HepG2 (cell line): Measurements from ENCODE around the gene UGT1A7. TPM values are rescaled to one million over a fixed set of nuclear protein-coding genes. Genes with fewer than 3 reads are reported as not detected.
A peak's percentile ranks its signal among the peaks of the same experiment; 100 is the strongest.

Source experiments
- ATF1 ChIP-seq: IDR thresholded peaks from 2 replicates; pipeline ENCODE4 v1.6.1; 2016; ENCODE audit warnings: mild to moderate bottlenecking, control low read depth
- GPN1 ChIP-seq: sonication (generic); formaldehyde crosslinking; IDR thresholded peaks from 2 replicates; pipeline ENCODE4 v1.5.1; 2020; ENCODE audit warnings: missing genetic modification reagents, borderline replicate concordance
- HOXD1 ChIP-seq: sonication (generic); formaldehyde crosslinking; IDR thresholded peaks from 2 replicates; pipeline ENCODE4 v1.5.0; 2020; ENCODE audit warnings: missing genetic modification reagents
- MATR3 ChIP-seq: sonication (generic); formaldehyde crosslinking; IDR thresholded peaks from 2 replicates; pipeline ENCODE4 v1.4.0; 2020; ENCODE audit warnings: missing genetic modification reagents
- POLR2AphosphoS5 ChIP-seq: IDR thresholded peaks from 2 replicates; pipeline ENCODE4 v1.6.1; 2012; ENCODE audit warnings: low read depth, low read length
- REPIN1 ChIP-seq: sonication (generic); formaldehyde crosslinking; IDR thresholded peaks from 2 replicates; pipeline ENCODE4 v1.8.0; 2022; ENCODE audit warnings: missing genetic modification reagents, low read depth, mild to moderate bottlenecking, borderline replicate concordance
- SRSF1 ChIP-seq: fragments of 200-400 bp; formaldehyde crosslinking; optimal IDR thresholded peaks from 2 replicates; pipeline ENCODE3; 2017; ENCODE audit warnings: mild to moderate bottlenecking, low read depth, low read length, moderate library complexity
- ZNF3 ChIP-seq: IDR thresholded peaks from 2 replicates; pipeline ENCODE4 v1.7.0; 2017; ENCODE audit warnings: inconsistent platforms
- ZNF569 ChIP-seq: sonication (generic); formaldehyde crosslinking; IDR thresholded peaks from 2 replicates; pipeline ENCODE4 v1.5.0; 2020; ENCODE audit warnings: mild to moderate bottlenecking, missing genetic modification reagents, moderate library complexity, borderline replicate concordance
- ZNF570 ChIP-seq: sonication (generic); formaldehyde crosslinking; IDR thresholded peaks from 2 replicates; pipeline ENCODE4 v1.4.0; 2020; ENCODE audit warnings: mild to moderate bottlenecking, missing genetic modification reagents, borderline replicate concordance
- ZNF670 ChIP-seq: sonication (generic); formaldehyde crosslinking; IDR thresholded peaks from 2 replicates; pipeline ENCODE4 v1.8.0; 2022; ENCODE audit warnings: mild to moderate bottlenecking, missing genetic modification reagents, borderline replicate concordance
- ZNF891 ChIP-seq: sonication (generic); formaldehyde crosslinking; IDR thresholded peaks from 2 replicates; pipeline ENCODE4 v1.5.0; 2020; ENCODE audit warnings: mild to moderate bottlenecking, missing genetic modification reagents
- ZSCAN25 ChIP-seq: sonication (generic); formaldehyde crosslinking; IDR thresholded peaks from 2 replicates; pipeline ENCODE4 v1.8.0; 2022; ENCODE audit warnings: mild to moderate bottlenecking, missing genetic modification reagents
- polyA plus RNA-seq, 8 experiments: library from polyadenylated mRNA; depleted of rRNA in 3 of 8; stranded (reverse) in 7 of 8; unstranded in 1 of 8; fragments of >200 nt; fragmentation: Illumina TruSeq in 4 of 8; extraction: Trizol in 4 of 8; gene quantifications; 2 replicates each; pipeline versions ENCODE4 v1.2.1 to v1.2.3, GENCODE V29; 2011 to 2016; ENCODE audit warnings: low read depth in 4 of 8, missing spikeins in 1 of 8, mixed read lengths in 1 of 8; ENCODE audit not compliant: insufficient read depth in 1 of 8
- total RNA-seq, 5 experiments: library from RNA; depleted of rRNA; stranded (reverse); fragments of >200 nt; fragmentation: Illumina TruSeq; extraction: Trizol; gene quantifications; 2 replicates each; pipeline ENCODE4 v1.2.3, GENCODE V29; 2016; ENCODE audit warnings: low read depth in 1 of 5
- TF ChIP-seq, protein P1 (sequence below): sonication (generic); formaldehyde crosslinking; IDR thresholded peaks from 2 replicates; pipeline ENCODE4 v1.5.1; 2020; ENCODE audit warnings: mild to moderate bottlenecking, missing genetic modification reagents, borderline replicate concordance
- TF ChIP-seq, protein P2 (sequence below): sonication (generic); formaldehyde crosslinking; IDR thresholded peaks from 2 replicates; pipeline ENCODE4 v1.5.1; 2020; ENCODE audit warnings: missing genetic modification reagents, mild to moderate bottlenecking, borderline replicate concordance
- TF ChIP-seq, protein P3 (sequence below): sonication (generic); formaldehyde crosslinking; IDR thresholded peaks from 2 replicates; pipeline ENCODE4 v1.4.0; 2020; ENCODE audit warnings: mild to moderate bottlenecking, missing genetic modification reagents
- TF ChIP-seq, protein P4 (sequence below): sonication (generic); formaldehyde crosslinking; IDR thresholded peaks from 2 replicates; pipeline ENCODE4 v1.5.1; 2020; ENCODE audit warnings: mild to moderate bottlenecking, moderate library complexity, missing genetic modification reagents

The UGT1A7 gene
- total and polyA plus RNA-seq, 2 of the 13 experiments (the other 11 are each of a cell fraction or from before 2014, with no cell fraction given): not detected

DNA sequence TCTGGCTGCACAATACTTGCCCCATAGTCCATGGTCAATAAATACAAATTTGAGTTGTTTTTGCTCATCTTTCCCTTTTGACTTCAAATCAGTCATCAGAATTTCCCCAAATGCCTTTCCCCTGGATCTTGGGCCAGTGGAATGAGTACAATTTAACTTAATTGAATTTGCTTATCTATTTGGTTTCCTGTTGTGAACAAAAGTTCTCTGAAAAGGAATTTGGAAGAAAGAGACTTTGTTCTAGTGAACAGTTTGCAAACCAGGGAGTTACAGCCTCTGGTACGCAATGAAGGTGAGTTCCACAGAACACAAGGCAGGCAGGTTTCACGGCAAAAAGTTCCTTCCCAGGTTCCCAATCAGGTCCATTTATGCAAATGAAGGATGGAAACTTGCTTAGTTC is 77.1 kb downstream of the UGT1A7 start (continued):
- TF ChIP-seq ZNF891 (CRISPR knock-in tag) (no peak), ZNF569 (no peak), ZNF3 (CRISPR knock-in tag) (no peak), HOXD1 (CRISPR knock-in tag) (no peak), ZNF670 (CRISPR knock-in tag) (0 out of 2 replicates have a peak, but pooled peaks have one; percentile 19), REPIN1 (CRISPR knock-in tag) (no peak), ATF1 (CRISPR knock-in tag) (no peak), ZNF570 (CRISPR knock-in tag) (no peak), GPN1 (CRISPR knock-in tag) (no peak), MATR3 (CRISPR knock-in tag) (no peak), POLR2AphosphoS5 (no peak), SRSF1 (no peak), ZSCAN25 (CRISPR knock-in tag) (no peak)
- TF ChIP-seq, protein P1, sequence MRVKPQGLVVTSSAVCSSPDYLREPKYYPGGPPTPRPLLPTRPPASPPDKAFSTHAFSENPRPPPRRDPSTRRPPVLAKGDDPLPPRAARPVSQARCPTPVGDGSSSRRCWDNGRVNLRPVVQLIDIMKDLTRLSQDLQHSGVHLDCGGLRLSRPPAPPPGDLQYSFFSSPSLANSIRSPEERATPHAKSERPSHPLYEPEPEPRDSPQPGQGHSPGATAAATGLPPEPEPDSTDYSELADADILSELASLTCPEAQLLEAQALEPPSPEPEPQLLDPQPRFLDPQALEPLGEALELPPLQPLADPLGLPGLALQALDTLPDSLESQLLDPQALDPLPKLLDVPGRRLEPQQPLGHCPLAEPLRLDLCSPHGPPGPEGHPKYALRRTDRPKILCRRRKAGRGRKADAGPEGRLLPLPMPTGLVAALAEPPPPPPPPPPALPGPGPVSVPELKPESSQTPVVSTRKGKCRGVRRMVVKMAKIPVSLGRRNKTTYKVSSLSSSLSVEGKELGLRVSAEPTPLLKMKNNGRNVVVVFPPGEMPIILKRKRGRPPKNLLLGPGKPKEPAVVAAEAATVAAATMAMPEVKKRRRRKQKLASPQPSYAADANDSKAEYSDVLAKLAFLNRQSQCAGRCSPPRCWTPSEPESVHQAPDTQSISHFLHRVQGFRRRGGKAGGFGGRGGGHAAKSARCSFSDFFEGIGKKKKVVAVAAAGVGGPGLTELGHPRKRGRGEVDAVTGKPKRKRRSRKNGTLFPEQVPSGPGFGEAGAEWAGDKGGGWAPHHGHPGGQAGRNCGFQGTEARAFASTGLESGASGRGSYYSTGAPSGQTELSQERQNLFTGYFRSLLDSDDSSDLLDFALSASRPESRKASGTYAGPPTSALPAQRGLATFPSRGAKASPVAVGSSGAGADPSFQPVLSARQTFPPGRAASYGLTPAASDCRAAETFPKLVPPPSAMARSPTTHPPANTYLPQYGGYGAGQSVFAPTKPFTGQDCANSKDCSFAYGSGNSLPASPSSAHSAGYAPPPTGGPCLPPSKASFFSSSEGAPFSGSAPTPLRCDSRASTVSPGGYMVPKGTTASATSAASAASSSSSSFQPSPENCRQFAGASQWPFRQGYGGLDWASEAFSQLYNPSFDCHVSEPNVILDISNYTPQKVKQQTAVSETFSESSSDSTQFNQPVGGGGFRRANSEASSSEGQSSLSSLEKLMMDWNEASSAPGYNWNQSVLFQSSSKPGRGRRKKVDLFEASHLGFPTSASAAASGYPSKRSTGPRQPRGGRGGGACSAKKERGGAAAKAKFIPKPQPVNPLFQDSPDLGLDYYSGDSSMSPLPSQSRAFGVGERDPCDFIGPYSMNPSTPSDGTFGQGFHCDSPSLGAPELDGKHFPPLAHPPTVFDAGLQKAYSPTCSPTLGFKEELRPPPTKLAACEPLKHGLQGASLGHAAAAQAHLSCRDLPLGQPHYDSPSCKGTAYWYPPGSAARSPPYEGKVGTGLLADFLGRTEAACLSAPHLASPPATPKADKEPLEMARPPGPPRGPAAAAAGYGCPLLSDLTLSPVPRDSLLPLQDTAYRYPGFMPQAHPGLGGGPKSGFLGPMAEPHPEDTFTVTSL (CRISPR knock-in tag): peak; percentile 76; the same call in 1 of the 2 replicates
- TF ChIP-seq, protein P2, sequence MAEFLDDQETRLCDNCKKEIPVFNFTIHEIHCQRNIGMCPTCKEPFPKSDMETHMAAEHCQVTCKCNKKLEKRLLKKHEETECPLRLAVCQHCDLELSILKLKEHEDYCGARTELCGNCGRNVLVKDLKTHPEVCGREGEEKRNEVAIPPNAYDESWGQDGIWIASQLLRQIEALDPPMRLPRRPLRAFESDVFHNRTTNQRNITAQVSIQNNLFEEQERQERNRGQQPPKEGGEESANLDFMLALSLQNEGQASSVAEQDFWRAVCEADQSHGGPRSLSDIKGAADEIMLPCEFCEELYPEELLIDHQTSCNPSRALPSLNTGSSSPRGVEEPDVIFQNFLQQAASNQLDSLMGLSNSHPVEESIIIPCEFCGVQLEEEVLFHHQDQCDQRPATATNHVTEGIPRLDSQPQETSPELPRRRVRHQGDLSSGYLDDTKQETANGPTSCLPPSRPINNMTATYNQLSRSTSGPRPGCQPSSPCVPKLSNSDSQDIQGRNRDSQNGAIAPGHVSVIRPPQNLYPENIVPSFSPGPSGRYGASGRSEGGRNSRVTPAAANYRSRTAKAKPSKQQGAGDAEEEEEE (CRISPR knock-in tag): no peak
- TF ChIP-seq, protein P3, sequence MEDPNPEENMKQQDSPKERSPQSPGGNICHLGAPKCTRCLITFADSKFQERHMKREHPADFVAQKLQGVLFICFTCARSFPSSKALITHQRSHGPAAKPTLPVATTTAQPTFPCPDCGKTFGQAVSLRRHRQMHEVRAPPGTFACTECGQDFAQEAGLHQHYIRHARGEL (CRISPR knock-in tag): no peak
- TF ChIP-seq, protein P4, sequence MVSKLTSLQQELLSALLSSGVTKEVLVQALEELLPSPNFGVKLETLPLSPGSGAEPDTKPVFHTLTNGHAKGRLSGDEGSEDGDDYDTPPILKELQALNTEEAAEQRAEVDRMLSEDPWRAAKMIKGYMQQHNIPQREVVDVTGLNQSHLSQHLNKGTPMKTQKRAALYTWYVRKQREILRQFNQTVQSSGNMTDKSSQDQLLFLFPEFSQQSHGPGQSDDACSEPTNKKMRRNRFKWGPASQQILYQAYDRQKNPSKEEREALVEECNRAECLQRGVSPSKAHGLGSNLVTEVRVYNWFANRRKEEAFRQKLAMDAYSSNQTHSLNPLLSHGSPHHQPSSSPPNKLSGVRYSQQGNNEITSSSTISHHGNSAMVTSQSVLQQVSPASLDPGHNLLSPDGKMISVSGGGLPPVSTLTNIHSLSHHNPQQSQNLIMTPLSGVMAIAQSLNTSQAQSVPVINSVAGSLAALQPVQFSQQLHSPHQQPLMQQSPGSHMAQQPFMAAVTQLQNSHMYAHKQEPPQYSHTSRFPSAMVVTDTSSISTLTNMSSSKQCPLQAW (CRISPR knock-in tag): no peak
